ENCODE data around the gene TMEM132D.

The TMEM132D gene

DNA sequence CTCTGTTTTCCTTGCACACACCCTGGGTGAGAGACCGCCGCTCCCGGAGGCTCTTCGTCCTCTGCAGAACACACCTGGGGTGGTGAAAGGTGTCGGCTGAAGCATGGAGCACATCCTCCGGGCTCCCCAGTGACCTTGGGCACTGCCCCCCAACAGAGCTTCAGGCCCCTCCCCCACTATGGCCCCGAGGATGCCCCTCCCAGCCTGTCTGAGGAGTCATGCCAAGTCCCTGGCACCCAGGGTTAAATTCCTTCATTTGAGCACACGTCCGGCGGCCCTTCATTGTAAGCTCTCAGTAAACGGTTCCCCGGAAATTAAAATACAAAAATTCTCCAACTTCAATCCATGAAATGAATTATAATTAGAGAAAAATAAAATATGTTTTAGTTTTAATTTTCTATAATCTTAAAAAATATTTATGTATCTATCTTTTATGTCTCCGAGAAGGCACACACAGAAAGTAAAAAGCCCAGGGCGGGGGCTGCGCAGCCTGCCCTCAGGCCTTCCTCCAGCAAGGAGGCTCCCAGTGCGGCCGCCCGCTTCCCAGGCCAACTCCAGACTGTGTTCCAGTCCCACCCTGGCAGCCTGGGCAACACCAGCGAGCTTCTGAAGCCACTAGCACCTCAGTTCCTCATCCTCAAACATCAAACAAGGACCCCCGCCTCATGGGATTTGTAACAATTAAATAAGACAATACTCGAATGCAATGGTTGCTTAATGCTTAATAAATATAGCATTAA is 63.5 kb downstream of the TMEM132D start:
- TF ChIP-seq, protein P1, sequence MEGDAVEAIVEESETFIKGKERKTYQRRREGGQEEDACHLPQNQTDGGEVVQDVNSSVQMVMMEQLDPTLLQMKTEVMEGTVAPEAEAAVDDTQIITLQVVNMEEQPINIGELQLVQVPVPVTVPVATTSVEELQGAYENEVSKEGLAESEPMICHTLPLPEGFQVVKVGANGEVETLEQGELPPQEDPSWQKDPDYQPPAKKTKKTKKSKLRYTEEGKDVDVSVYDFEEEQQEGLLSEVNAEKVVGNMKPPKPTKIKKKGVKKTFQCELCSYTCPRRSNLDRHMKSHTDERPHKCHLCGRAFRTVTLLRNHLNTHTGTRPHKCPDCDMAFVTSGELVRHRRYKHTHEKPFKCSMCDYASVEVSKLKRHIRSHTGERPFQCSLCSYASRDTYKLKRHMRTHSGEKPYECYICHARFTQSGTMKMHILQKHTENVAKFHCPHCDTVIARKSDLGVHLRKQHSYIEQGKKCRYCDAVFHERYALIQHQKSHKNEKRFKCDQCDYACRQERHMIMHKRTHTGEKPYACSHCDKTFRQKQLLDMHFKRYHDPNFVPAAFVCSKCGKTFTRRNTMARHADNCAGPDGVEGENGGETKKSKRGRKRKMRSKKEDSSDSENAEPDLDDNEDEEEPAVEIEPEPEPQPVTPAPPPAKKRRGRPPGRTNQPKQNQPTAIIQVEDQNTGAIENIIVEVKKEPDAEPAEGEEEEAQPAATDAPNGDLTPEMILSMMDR (IDR thresholded peaks at IDR 0.05; ENCODE audit: insufficient read depth, missing control alignments), result no peak
- DNase-seq (ENCODE audit: insufficient read length, low spot score), result no peak
- FAIRE-seq, result no peak

DNA sequence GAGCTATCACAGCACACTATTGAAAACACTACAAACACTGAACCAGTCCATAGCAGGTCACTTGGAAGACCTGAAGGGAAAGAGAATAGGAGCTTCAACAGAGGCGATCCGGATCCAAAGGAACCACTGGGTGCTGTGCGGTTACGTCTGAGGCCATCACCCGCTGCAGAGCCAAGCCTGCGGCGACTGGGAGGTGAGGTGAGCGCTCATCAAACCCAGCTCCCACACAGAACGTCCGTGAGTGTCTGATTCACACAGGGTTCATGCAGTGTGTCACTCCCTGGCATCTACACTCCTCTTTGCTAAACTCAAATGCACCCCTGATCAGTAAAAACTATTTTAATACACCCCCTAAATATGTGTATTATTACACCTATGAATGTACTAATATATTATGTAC is 64.1 kb downstream of the TMEM132D start:
- FAIRE-seq (no peak), DNase-seq (ENCODE audit: insufficient read length, low spot score) (no peak)
- TF ChIP-seq, protein P1 (IDR thresholded peaks at IDR 0.05; ENCODE audit: insufficient read depth, missing control alignments), result no peak

DNA sequence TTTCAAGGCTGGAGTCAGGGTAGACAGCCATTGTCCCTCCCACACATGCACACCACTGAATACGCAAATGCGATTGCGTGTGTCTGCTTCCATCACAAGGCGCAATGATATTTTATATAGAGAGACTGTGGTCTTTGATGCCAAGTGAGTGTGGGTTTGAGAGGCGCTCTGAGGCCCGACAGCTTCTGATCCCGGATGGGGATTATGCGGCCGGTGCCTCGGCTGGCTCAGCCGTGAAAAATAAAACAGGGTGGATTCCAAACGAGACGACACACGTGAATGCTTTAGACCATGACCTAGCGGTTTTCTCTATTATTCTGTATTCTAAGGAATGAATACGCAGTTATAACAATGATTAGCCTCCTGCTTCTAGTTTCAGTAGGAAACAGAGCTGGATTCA is 72.5 kb downstream of the TMEM132D start:
- FAIRE-seq (no peak), DNase-seq (ENCODE audit: insufficient read length, low spot score) (no peak)
- TF ChIP-seq, protein P1 (IDR thresholded peaks at IDR 0.05; ENCODE audit: insufficient read depth, missing control alignments), result no peak

DNA sequence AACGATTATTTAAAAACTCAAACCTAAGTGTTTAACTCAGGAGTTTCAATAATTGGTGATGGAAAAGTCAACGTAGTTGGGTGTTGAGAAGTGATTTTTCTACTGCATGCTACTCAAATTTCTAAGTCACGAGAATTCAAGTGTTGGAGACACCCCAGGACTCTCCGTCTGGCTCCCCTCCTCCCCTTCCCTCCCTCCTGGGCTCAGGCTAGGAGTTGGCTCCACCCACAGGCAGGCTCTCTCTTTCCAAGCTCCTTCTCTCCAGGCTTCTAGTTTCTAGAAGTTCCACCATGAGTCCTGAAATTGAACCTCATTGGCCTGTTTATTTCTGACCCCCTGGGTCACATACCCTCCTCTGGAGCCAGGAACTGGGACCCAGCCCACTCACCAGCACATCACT is 73.0 kb downstream of the TMEM132D start:
- no peak for DNase-seq (ENCODE audit: insufficient read length, low spot score)
- FAIRE-seq, result no peak

DNA sequence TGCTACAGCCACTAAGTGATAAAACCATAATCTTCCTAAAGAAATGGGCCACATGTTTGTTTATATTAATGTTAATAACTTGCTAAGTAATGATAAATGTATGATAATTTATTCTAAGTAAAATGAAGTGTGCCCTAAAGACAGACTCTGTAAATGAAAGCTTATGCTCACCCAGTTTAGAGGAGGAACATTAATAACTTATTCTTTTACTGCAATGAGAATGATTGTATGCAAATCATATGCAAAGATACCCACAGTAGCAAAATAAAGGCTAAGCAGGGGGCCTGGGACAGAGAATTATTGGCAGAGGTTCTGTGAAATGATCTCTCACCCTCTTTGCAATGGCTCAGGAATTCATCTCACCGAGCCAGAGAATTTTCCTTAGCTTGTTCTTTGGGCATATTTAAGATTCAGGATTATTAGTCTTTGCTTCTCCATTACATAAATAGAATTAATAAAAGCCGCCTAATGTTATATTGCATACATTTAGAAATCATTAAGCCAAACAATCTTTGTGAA is 75.9 kb downstream of the TMEM132D start:
- no peak for DNase-seq (ENCODE audit: insufficient read length, low spot score)
- TF ChIP-seq, protein P1 (IDR thresholded peaks at IDR 0.05; ENCODE audit: insufficient read depth, missing control alignments), result no peak
- FAIRE-seq, result no peak

More for the DNA sequence above, 73.0 kb downstream of the TMEM132D start:
- TF ChIP-seq, protein P1 (IDR thresholded peaks at IDR 0.05; ENCODE audit: insufficient read depth, missing control alignments), result no peak

DNA sequence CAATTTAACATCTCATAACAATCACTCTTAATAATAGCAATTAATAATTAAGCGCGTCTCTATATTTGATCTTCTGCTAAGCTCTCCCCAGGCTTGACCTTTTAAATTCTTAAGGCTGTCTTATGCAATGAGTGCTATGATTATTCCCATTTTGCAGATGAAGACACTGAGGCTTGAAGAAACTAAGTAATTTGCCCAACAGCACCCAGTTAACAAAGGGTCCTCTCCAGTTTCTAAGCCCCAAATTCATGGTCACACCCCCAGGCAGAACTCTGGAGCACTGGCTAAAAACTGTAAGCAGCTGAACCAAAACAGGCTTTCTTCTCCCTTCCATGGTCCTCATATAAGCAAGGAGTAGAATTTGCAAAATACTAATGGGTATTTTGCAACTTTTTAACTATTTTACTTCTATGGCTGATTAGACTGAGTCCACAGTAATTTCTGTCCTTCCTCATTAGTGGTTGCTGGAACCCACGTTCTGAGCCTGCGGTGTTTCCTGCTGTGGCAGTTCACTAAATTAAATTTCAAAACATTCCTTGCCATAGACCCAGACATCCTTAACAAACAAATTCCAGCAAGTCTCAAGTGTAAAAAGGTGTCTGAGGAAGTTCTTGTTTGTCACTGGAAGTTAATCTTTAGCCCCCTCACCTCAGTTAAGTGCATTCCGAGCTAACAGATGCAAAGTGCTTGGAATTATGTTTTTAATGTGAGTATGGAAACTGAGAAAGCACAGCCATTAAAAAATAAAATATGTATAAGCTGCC is 76.5 kb downstream of the TMEM132D start:
- DNase-seq (ENCODE audit: insufficient read length, low spot score) (no peak), FAIRE-seq (no peak)
- TF ChIP-seq, protein P1 (IDR thresholded peaks at IDR 0.05; ENCODE audit: insufficient read depth, missing control alignments), result no peak
